Measurements from ENCODE around the gene LRATD1. TPM values are rescaled to one million over a fixed set of nuclear protein-coding genes. Genes with fewer than 3 reads are reported as not detected.

Gene LRATD1
- total RNA-seq, 2 experiments from 2014 or later = not detected

DNA sequence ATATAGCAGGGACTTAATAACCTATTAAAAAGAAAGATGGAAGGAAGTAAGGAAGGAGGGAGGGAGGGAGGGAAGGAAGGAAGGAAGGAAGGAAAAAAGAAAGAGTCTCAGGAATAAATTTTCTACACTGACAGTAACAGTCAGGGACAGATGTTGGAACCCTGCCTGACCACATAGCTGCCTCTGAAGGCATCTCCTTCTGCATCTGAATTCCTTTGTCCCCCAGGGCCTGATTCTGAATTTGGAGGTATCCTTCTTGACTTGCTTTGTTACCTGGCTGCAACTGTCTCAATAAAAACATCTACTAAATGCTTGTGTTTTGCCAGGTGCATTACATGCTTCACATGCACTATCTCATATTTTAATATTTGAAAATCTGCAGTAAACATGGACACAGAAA lies 17.4 kb upstream of the LRATD1 start:
- Histone ChIP-seq H3K36me3 (ENCODE audit: insufficient read depth, low read length) (no peaks in the 10 kb centered on the region), H3K9me3 (ENCODE audit: control insufficient read depth in 1 of 2, insufficient read depth in 1 of 2, low read length in 2 of 2) (peaks cover 0 to 8% of the 10 kb centered on the region in 2 experiments), H3K4me1 (ENCODE audit: insufficient read depth, low read length) (no peaks in the 10 kb centered on the region), H3K4me3 (ENCODE audit: low read length) (no peak overlapping the region), H3K27me3 (ENCODE audit: control insufficient read depth in 1 of 2, insufficient read depth in 2 of 2, low read length in 2 of 2) (no peaks in the 10 kb centered on the region), H3K27ac (ENCODE audit: low read depth in 1 of 2, low read length in 2 of 2) (no peak overlapping the region)
- POLR2A ChIA-PET = no interaction called here
- Mint-ChIP-seq H3K4me3 (no peak overlapping the region), H3K36me3 (ENCODE audit: low read depth) (no peaks in the 10 kb centered on the region), H3K27ac (no peak overlapping the region), H3K27me3 (no peaks in the 10 kb centered on the region), H3K9me3 (no peaks in the 10 kb centered on the region), H3K4me1 (ENCODE audit: low read depth) (no peaks in the 10 kb centered on the region)
- TF ChIP-seq, protein P1, sequence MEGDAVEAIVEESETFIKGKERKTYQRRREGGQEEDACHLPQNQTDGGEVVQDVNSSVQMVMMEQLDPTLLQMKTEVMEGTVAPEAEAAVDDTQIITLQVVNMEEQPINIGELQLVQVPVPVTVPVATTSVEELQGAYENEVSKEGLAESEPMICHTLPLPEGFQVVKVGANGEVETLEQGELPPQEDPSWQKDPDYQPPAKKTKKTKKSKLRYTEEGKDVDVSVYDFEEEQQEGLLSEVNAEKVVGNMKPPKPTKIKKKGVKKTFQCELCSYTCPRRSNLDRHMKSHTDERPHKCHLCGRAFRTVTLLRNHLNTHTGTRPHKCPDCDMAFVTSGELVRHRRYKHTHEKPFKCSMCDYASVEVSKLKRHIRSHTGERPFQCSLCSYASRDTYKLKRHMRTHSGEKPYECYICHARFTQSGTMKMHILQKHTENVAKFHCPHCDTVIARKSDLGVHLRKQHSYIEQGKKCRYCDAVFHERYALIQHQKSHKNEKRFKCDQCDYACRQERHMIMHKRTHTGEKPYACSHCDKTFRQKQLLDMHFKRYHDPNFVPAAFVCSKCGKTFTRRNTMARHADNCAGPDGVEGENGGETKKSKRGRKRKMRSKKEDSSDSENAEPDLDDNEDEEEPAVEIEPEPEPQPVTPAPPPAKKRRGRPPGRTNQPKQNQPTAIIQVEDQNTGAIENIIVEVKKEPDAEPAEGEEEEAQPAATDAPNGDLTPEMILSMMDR (IDR thresholded peaks at IDR 0.05) = no peak
- intact Hi-C loops (cut with DNase I, micrococcal nuclease) = no loop called here
- DNase-seq (no peak), ATAC-seq (ENCODE audit: poor library complexity) (no peak)
- CTCF ChIA-PET = no interaction called here

DNA sequence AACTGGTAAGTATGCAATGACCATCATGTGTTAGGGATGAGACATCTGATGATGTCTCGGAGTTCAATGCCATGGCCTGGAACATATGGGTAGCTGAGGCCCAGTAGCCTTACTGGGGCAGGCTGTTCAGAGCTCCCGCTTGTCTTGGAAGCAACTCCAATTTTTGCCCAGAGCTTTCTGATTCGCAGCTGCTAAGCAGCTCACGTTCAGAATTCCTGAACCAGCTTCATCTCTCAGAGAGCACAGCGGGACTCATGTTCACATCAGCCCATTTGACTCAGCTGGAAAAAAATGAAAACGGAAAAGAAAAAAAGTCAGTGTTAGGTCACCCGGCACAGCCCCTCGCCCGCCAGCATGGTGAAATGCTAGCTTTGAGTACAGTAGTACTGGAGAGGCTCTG lies 16.8 kb upstream of the LRATD1 start:
- Histone ChIP-seq H3K4me3 (ENCODE audit: low read length) (no peak overlapping the region), H3K9me3 (ENCODE audit: control insufficient read depth in 1 of 2, insufficient read depth in 1 of 2, low read length in 2 of 2) (peaks cover 0 to 3% of the 10 kb centered on the region in 2 experiments), H3K27me3 (ENCODE audit: control insufficient read depth in 1 of 2, insufficient read depth in 2 of 2, low read length in 2 of 2) (no peaks in the 10 kb centered on the region), H3K4me1 (ENCODE audit: insufficient read depth, low read length) (no peaks in the 10 kb centered on the region), H3K36me3 (ENCODE audit: insufficient read depth, low read length) (no peaks in the 10 kb centered on the region), H3K27ac (ENCODE audit: low read depth in 1 of 2, low read length in 2 of 2) (no peak overlapping the region)
- Mint-ChIP-seq H3K4me1 (ENCODE audit: low read depth) (no peaks in the 10 kb centered on the region), H3K27ac (no peak overlapping the region), H3K27me3 (no peaks in the 10 kb centered on the region), H3K9me3 (no peaks in the 10 kb centered on the region), H3K4me3 (no peak overlapping the region), H3K36me3 (ENCODE audit: low read depth) (no peaks in the 10 kb centered on the region)
- ATAC-seq (ENCODE audit: poor library complexity) (no peak), DNase-seq (no peak)
- TF ChIP-seq, protein P1 (IDR thresholded peaks at IDR 0.05) = no peak
- intact Hi-C loops (cut with DNase I, micrococcal nuclease) = no loop called here
- ChIA-PET CTCF (no interaction called here), POLR2A (no interaction called here)

DNA sequence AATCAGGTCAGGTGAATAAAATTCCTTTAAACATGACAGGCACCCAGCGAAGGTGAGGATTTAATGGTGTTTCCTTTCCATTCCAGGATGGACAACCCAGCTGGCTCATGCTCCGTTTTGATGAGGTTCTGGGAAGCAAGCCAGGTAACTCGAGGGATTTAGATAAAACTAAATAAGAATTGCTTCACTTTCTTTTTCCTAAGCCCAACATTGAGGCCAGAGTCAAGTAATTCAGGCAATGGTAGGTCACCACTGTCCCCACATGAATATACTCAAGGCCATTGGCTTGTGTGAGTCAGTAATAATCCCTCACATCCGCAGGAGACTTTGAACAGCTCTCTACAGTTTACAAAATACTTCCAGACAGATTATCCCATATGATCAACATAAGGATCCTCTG lies 16.2 kb upstream of the LRATD1 start:
- Histone ChIP-seq H3K27me3 (ENCODE audit: control insufficient read depth in 1 of 2, insufficient read depth in 2 of 2, low read length in 2 of 2) (no peaks in the 10 kb centered on the region), H3K36me3 (ENCODE audit: insufficient read depth, low read length) (no peaks in the 10 kb centered on the region), H3K9me3 (ENCODE audit: control insufficient read depth in 1 of 2, insufficient read depth in 1 of 2, low read length in 2 of 2) (peaks cover 0 to 3% of the 10 kb centered on the region in 2 experiments), H3K4me3 (ENCODE audit: low read length) (no peak overlapping the region), H3K27ac (ENCODE audit: low read depth in 1 of 2, low read length in 2 of 2) (no peak overlapping the region), H3K4me1 (ENCODE audit: insufficient read depth, low read length) (no peaks in the 10 kb centered on the region)
- Mint-ChIP-seq H3K4me1 (ENCODE audit: low read depth) (no peaks in the 10 kb centered on the region), H3K4me3 (no peak overlapping the region), H3K27ac (no peak overlapping the region), H3K27me3 (no peaks in the 10 kb centered on the region), H3K36me3 (ENCODE audit: low read depth) (no peaks in the 10 kb centered on the region), H3K9me3 (no peaks in the 10 kb centered on the region)
- TF ChIP-seq, protein P1 (IDR thresholded peaks at IDR 0.05) = no peak
- no peak for DNase-seq
- ChIA-PET POLR2A (no interaction called here), CTCF (no interaction called here)
- intact Hi-C loops (cut with DNase I, micrococcal nuclease) = no loop called here
- ATAC-seq (ENCODE audit: poor library complexity) = no peak

All from CD4-positive, alpha-beta T cell (primary cell).